Putamen (tissue), 1 donor: ENCODE results near the gene ZBTB7C.
"Not testable (repeated sequence)": the region's sequence is repeated elsewhere in the genome, so short reads cannot be mapped to it uniquely, and the experiment has no call there.

ENCODE experiments used
- DNase-seq: peaks from one replicate; pipeline ENCODE4 v3.0.0-alpha.2; 2016; ENCODE audit warnings: low spot score

ZBTB7C gene

GRCh38 chr18:48408727-48409590 is at the start of gene ZBTB7C:
ZBTB7C (minus strand) TSS chr18:48409383.
- DNase-seq, result peak; percentile 41

- DNase-seq, result no peak
Measured at GRCh38 chr18:48456838-48457237, 47.7 kb upstream of the ZBTB7C start.

GRCh38 chr18:48455555-48456478 is 46.6 kb upstream of the ZBTB7C start:
- no peak for DNase-seq

- no peak for DNase-seq
Measured at GRCh38 chr18:48454261-48454757, 45.1 kb upstream of the ZBTB7C start.

GRCh38 chr18:48453330-48454066 is 44.3 kb upstream of the ZBTB7C start:
- DNase-seq, result no peak

- DNase-seq, result no peak
Measured at GRCh38 chr18:48452861-48453323, 43.7 kb upstream of the ZBTB7C start.

GRCh38 chr18:48450685-48451084 is 41.5 kb upstream of the ZBTB7C start:
- no peak for DNase-seq

GRCh38 chr18:48446582-48447225 is 37.5 kb upstream of the ZBTB7C start:
- peak; percentile 79 for DNase-seq

- DNase-seq, result peak; percentile 25
Measured at GRCh38 chr18:48445540-48445939, 36.4 kb upstream of the ZBTB7C start.

GRCh38 chr18:48442761-48443160 is 33.6 kb upstream of the ZBTB7C start:
- no peak for DNase-seq

- no peak for DNase-seq
Measured at GRCh38 chr18:48441405-48441881, 32.3 kb upstream of the ZBTB7C start.

- DNase-seq, result no peak
Measured at GRCh38 chr18:48440924-48441323, 31.7 kb upstream of the ZBTB7C start.

- no peak for DNase-seq
Measured at GRCh38 chr18:48436907-48437306, 27.7 kb upstream of the ZBTB7C start.

GRCh38 chr18:48434382-48434781 is 25.2 kb upstream of the ZBTB7C start:
- not testable (repeated sequence) for DNase-seq

GRCh38 chr18:48433541-48433940 is 24.4 kb upstream of the ZBTB7C start:
- no peak for DNase-seq

- DNase-seq, result no peak
Measured at GRCh38 chr18:48430150-48430549, 21.0 kb upstream of the ZBTB7C start.

GRCh38 chr18:48428475-48429177 is 19.4 kb upstream of the ZBTB7C start:
- DNase-seq, result peak; percentile 42

GRCh38 chr18:48422947-48423378 is 13.8 kb upstream of the ZBTB7C start:
- no peak for DNase-seq

GRCh38 chr18:48419277-48420022 is 10.3 kb upstream of the ZBTB7C start:
- no peak for DNase-seq
